GM18907 (cell line): ENCODE data around the gene SRC.

Experiments
- ATAC-seq: cut with Tn5 transposase; IDR thresholded peaks from one replicate; pipeline ENCODE4 v1.9.1; 2021; ENCODE audit warnings: mild to moderate bottlenecking, moderate library complexity; ENCODE audit not compliant: unreplicated experiment

The SRC gene

DNA sequence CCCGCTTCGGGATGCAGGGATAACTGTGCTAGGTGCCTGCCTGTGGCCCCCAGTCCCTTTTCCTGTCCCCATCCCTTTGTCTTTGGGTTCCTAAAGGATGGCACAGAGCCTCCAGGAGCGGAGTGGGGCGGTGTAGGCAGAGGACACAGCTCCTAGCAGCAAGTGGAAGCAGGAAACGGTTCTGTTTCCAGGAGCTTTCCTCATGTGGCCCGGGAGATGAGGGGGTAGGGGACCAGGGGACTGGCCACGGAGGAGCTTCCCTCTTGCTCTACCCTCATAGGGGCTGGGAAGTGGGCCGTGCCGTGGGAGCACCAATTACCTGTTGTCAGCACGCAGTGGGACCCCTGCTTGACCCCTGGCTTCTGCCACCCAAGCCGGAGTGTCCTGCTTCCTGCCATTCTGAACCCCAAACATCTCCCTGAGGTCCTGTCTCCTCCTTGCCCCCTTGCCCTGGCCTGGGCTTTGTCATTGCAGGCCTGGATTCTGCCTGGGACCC is 76.9 kb downstream of the SRC start:
- ATAC-seq = no peak

DNA sequence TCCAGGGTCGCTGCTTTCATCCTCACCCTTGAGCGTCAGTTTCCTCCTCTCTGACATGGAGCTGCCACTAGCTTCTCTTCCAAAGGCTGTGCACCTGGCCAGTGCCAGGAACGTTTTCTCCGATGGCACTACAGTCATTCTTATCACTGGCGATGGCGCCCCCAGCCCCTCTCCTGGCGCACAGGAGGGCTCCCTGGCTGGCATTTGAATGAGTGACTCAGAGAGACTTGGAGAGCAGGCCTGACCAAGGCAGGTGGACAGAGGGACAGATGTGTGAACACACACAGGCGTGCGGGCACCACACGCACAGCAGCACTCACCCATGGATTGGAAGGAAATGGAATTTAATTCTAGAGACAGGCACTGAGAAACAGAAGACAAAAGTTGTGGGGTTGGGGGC is 77.6 kb downstream of the SRC start:
- no peak for ATAC-seq

DNA sequence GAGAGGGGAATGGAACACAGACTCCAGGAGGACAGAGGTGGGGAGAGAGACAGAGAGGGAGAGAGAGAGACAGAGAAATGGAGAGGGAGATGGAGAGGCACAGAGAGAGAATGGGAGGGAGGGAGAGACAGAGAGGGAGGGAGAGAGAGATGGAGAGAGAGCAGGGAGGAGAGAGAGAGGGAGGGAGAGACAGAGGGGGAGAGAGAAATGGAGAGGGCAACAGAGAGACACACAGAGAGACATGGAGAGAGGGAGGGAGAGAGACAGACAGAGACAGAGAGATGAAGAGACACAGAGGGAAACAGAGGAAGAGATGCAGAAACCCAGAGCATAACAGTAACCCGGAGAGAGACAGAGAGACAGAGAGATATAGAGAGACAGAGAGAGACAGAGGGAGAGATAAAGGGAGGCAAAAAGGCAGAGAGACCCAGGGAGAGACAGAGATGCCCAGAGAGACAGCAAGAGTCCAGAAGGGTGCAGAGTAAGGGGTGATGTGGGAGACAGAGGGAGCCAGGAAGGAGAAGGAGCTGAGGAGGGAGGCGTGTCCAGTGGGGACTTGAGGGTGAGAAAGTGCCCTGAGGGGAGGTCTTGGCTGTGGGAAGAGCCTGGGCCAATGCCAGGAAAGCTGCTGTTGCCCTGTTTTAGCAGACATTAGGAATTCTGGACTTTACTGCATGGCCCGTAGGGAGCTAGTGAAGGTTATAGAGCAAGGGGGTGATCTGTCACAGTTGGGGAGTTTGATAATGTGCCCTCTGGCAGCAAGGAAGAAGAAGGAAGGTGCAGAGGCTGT is 78.3 kb downstream of the SRC start:
- ATAC-seq = no peak

DNA sequence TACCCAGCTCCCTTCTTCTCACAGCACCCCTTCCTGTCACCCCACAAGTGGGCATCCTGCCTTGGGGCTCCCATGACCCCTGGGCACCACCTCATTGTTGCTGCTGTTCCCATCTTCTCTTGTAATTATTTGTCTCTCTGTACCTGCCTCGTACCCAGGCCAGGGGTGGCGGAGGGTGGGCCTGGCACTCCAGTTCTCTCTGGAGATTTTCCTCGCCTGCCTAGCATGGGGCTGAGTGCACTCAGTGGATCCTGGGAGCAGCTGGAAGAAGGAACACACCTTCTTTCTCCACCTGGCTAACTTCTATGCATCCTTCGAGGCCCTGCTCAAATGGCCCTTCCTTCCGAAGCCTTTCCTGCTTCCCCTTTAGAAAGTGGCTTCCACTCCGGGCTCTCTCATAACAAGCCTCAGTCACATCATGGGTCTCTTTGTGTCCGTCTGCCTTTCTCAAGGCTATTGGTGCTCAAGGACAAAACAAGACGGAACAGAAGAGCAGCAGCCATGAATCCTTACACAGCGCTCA is 79.2 kb downstream of the SRC start:
- no peak for ATAC-seq

DNA sequence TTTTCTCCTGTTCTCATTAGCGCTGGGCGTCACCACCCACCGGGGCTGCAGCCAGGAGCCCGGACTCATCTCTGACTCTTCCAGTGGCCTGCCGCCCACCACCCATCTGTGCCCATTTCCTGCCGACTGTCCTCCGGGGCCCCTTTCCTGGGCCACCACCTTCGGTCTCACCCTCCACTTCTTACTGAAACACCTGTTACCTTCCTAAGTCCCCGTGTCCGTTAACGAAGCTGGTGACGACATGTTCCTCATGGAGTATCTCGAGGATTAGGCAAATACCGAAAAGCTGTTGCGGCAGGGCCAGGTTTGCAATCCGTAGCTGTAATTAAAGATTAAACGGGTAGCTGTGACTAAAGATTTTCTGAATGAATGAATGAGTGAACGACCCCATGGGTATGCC is 80.2 kb downstream of the SRC start:
- ATAC-seq = no peak

DNA sequence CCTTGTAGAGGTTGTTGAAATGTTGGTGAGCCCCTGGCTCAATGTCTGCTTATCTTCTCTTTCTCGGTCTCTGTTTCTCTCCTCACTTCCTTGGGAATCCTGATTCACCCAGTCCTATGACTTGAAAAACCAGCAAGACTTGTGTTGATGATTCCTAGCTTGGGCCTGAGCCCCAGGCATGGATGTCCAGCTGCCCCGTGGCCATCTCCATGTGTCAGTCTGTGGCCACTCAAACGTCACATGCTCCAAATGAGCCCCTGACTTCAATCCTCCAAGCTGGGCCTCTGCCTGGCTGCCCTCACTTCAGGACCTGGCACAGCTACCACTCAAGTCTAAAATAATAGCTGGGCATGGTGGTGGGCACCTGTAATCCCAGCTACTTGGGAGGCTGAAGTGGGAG is 81.0 kb downstream of the SRC start:
- no peak for ATAC-seq

DNA sequence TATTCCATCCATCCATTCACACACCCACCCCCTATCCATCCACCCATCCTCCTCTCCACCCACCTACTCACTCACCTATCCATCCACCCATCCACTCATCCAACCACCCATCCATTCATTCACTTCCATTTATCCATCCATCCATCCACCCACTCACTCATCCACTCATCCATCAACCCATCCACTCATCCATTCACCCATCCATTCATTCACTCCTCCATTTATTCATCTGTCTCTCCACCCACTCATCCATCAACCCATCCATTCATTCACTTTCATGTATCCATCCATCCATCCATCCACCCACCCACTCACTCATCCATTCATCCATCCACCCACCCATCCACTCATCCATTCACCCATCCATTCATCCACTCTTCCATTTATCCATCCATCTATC is 84.1 kb downstream of the SRC start:
- no peak for ATAC-seq

DNA sequence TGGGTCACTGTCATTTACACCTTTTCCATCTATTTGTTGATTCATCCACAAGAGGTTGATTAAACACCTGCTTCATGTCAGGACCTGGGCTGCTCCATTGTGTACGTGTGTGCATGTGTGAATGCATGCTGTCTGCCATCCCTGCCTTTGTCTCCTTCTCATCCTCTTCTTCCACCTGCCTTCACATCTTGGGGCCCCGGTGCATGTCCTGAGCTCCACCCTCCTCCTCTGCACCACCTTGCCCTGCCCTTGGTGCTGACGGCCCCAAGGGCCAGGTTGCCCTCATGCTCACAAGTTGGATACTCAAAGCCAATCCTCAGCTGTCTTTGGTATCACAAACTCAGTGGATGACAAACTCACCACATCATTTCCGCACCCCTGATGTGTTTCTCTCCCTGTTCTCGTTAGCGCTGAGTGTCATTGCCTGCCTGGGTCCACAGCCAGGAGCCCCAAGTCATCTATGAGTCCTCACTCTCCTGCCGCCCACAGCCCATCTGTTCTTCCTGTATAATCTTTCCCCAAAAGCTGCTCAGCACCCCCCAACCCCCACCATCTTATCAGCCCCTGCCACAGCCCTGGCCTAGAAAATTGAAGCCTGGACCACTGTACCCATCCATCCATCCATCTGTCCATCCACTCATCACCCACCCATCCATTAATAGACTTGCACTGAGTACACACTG is 85.0 kb downstream of the SRC start:
- no peak for ATAC-seq

DNA sequence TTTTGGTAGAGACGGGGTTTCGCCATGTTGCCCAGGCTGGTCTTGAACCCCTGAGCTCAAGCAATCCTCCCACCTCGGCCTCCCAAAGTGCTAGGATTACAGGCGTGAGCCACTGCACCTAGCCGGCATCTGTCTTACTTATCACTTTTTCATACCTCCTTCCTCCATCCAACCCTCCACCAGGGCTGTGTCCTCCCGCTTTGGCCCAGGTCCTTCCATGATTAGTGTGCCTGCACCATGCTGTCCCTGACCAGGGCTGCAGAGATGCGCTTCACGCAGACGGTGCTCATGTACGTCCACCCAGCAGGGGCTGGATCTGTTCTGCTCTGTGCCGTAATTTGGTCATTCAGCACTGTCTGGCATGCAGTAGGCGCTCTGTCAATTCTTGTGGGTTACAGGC is 85.8 kb downstream of the SRC start:
- no peak for ATAC-seq

DNA sequence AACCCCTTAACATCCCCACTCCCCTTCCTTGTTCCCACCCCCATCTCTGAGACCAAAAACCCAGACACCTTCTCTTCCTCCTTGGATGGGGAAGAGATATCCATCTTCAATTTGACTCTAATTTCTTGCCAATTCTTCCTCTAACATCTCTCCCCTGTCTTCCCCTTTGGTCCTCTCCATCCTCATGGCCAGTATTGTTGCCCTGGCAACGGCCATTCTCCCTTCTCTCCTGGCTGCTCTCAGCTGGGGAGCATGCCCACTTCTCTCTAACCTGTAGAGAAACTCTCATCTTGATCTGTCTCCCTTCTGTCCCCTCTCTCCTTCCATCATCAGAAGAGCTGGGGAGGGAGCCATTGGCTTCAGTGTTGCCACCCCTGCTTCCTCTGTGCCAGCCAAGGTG is 86.7 kb downstream of the SRC start:
- ATAC-seq = no peak

DNA sequence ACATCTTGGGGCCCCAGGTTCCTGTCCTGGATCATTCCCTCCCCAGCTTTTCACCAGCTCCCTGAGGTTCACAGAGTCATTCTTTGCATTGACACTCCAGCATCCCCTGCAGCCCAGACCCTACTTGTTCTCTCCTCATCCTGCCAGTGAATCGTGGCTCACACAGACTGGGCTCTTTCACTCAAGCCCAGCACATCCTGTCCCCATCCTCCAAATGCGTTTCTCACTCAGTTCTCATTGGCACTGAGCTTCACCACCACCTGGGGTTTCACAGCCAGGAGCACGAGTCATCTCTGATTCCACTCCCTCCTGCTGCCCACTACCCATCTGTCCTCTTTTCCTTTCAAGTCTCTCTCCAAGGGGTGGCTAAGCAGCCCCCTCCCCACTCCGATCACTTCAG is 89.7 kb downstream of the SRC start:
- ATAC-seq = no peak

DNA sequence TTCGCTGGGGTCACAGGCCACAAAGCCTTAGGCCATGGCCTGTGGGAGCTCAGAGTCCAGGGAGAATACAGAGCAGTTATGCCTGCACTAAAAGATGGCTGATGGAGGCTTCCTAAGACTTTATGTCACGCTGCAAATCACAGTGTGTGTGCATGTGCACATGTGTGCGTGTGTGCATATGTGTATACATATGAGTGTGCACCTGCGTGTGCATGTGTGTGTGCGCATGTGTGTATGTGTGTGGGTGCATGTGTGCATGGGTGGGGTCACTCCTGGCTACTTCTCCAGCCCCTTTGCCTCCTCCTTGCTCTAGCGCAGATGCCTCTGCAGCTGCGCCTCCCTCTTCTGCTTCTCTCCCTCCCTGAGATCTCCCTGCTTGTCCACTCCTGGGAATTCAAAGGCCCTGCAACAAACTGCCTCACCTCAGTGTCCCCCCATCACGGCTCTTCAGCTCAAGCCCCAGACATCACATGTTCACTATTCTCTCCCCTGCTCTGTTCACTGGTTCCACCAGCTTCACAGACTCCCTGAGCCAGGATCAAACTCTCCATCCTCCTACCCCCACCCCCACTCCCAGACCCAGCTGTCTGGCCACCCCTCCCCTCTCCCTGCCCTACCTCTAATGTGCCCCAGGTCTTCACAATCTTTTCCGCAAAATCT is 90.7 kb downstream of the SRC start:
- ATAC-seq = no peak

DNA sequence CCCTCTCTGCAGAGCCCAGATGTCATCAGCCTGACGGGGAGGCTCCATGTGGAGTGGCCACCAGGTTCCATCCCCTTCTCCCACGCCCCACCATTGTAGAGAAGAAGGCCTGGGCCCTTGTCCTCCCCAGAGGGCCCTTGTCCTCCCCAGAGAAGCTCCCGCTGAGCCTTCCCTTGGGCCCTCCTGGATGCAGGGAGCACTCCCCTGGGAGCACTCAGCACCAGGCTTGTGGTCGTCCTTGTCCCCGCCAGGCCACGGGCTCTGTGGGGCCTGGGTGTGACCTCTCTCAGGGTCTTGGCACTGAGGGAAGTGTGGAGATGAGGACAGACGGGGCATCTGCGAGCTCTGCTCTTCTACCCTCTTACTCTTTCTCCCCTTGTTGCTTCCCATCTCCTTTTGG is 91.7 kb downstream of the SRC start:
- ATAC-seq = no peak

DNA sequence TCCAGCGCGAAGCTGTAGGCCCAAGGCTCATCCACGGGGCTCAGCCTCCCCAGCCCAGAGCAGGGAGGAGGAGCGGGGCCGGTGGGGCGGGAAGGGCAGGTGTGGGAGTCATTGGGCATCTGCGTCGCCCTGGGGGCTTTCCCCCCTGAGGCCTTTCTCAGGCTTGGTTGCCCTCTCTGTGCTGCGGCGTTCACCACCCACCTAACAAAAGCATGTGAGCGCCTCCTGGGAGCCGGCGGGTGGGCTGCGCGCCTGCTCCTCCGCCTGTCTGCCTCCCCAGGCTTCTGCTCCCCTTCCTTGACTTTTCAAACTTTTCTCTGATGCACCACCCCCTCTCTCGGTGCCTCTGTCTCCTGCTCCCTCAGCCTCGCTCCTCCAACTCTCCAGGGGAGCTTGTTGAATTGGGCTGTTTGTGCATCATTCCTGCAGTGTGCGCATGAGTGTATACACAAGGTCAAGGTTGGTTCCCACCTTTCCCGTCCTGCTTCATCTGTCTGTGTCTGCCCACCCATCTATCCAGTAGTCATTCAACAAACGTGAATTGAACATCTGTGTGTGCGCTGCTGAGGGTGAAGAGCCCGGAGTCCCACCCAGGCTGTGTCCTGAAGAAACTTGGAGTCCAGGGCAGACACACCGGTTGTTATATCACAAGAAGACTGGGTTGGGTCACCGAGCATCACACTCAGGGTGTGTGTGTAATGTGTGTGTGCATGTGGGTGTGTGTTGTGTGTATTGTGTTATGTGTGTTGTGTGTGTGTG is 92.7 kb downstream of the SRC start:
- ATAC-seq = no peak

DNA sequence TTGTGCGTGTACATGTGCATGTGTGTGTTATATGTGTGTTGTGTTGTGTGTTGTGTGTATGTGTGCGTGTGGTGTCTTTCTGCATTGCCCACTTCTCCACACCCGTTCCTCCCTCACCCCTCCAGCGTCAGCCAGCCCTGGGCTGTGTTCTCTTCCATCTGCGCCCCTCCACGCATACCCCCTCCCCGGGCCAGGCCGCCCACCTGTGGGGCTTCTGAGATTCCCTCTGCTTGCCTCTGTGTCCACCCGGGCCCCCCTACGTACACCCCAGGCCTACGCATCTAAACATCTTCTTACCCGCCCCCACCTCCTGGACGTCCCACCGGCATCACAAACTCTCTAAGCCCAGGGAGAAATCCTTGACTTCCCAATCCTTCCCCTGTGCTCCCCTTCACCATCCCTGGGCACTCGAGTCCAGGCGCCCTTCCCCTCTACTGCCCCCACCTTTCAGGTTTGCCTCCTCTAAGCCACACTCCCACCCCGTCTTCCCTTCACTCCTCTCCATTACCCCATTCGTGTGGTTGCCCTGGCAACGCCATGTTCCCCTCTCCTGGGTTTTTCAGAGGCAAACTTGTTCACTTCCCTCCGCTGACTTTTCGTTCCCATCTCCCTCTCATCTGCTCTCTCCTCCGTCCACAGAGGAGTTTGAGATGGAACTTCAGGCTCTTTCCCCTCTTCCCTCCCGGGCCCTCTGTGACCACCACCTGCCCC is 93.4 kb downstream of the SRC start:
- no peak for ATAC-seq

DNA sequence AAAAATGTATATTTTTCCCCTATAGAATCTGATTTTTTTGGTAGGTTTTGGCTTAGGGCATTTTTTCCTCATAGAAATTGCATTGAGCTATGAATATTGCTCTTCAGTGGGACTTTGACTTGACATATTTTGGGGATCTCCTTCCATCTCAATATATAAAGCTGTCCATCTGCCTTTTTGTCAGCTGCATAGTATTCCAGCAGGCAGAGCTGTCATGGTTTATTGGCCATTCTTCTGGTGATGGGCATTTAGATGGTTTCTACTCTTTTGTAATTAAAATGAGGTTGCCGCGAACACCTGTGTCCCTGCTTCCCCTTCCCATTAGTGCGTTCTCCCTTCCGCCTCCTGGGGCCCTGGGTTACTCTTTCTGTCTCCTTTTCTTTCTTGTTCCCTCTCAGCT is 95.1 kb downstream of the SRC start:
- no peak for ATAC-seq

DNA sequence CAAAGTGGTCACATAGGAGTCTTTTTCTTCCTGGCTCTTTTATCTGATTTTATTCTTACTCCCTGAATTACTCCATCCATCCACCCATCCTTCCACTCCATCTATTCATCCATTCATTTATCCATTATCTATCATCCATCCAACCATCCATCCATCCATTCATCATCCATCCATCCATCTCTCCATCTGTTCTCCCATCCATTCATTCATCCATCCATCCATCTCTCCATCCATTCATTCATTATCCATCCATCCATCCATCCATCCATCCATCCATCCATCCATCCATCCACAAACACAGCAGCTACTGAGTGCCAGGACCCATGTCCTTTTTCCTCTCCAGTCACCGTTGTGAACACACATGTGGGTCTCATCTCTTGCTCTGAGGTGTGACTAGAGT is 96.6 kb downstream of the SRC start:
- ATAC-seq = no peak

DNA sequence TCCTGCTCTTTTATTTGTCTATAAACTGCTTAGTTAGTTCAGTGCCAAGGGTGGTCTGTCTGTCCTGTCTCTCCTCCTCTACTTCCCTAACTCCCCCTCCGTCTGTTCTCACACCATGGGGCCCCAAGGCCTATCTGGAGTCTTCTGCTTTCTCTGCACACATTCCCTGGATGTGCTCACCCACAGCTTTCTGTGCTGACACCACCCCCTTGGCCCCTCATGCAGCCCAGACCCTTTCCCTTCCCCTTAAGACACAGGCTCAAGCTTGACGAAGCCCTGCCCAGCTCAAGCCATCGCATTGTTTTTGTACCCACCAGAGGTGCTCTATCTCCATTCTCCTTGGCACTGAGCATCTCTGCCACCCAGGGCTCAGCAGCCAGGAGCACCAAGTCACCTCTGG is 97.0 kb downstream of the SRC start:
- ATAC-seq = no peak

DNA sequence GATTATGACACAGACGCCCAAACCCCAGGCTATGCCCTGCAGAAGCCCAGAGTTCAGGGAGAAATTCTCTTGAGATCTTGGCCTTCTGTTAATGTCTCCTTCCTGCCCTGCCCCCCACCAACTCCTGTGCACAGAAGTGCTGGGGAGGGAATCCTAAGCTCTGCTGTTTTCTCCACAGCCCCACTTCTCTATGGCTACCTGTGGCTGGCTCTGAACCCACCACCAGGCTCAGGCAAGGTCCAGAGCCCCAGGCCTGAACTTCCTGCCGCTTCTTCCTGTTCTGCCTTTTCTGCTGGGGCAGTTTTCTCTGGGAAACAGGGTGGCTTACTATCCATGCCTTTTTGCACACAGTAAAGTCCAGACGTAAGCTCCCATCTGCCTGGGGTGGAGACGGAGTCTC is 97.7 kb downstream of the SRC start:
- no peak for ATAC-seq

DNA sequence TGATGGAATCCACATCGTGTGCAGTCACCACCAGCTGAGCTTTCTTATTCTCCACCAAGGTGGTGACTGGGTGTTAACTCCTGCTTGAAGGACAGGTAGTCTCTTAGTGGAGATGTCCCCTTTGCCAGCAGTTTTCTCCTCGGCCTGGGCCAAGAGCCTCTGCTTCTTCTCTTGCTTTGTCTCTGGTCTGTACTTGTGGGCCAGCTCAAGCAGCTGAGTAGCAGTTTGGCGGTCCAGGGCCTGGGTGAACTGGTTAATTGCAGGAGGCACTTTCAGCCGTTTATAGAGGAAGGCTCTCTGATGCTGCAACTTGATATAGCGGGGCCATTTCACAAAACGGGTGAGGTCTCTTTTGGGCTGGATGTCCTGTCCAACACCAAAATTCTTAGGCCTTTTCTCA is 99.1 kb downstream of the SRC start:
- no peak for ATAC-seq
